GM12878 (cell line): ENCODE results near the gene ZNF85. TPM values are rescaled to one million over a fixed set of nuclear protein-coding genes. Genes with fewer than 3 reads are reported as not detected.
"Not testable (repeated sequence)": the region's sequence is repeated elsewhere in the genome, so short reads cannot be mapped to it uniquely, and the experiment has no call there.

Source experiments
- ATAC-seq: fragments of 200-7000 bp; cut with Tn5 transposase; 3 replicates; pipeline ENCODE4 v1.9.1; 2020; ENCODE audit warnings: mild to moderate bottlenecking, moderate library complexity
- BruUV-seq: library from RNA; stranded (reverse); fragments of 400-500 nt; replicated peaks from 2 replicates; lab custom pipeline; 2021; lab: Mats Ljungman, UMichigan
- CTCF ChIA-PET: fragments of 300-600 bp; sonication (Branson Sonifier 250); formaldehyde crosslinking; extraction: SDS; loops from one replicate; lab custom pipeline; 2021; ENCODE audit warnings: inconsistent platforms; lab: Yijun Ruan, JAX
- POLR2A ChIA-PET: fragments of 350-600 bp; formaldehyde crosslinking; extraction: SDS; loops from one replicate; lab custom pipeline; 2021; ENCODE audit warnings: inconsistent platforms; lab: Charles Lee
- RAD21 ChIA-PET: fragments of 300-600 bp; sonication (Branson Sonifier 250); formaldehyde crosslinking; loops from one replicate; lab custom pipeline; 2023; ENCODE audit warnings: antibody characterized with exemption; ENCODE audit not compliant: unreplicated experiment; lab: Charles Lee
- SMC1A ChIA-PET: fragments of 300-600 bp; sonication (Branson Sonifier 250); formaldehyde crosslinking; loops from one replicate; lab custom pipeline; 2023; ENCODE audit not compliant: unreplicated experiment, uncharacterized antibody; lab: Charles Lee
- DNase-seq: peaks from one replicate; pipeline ENCODE4 v3.0.0-alpha.2; 2011; ENCODE audit warnings: low read depth, low spot score
- FAIRE-seq: peaks from 3 replicates; lab custom pipeline; 2011; peaks lifted over from hg19 to GRCh38; lab: Jason Lieb, UNC
- H2AFZ ChIP-seq: 2 replicates; pipeline ENCODE4 v1.6.0; 2011; ENCODE audit warnings: low read depth, low read length, control low read depth; ENCODE audit not compliant: control insufficient read depth
- H3K27ac ChIP-seq: 2 replicates; pipeline ENCODE4 v1.5.1; 2011; ENCODE audit warnings: control low read depth; ENCODE audit not compliant: control insufficient read depth, insufficient read depth
- H3K27me3 ChIP-seq, 2 experiments: replicated peaks in 1 of 2; 2 replicates each; pipeline versions ENCODE4 v1.6.0 to v1.6.1; 2011; ENCODE audit warnings: low read length in 1 of 2; ENCODE audit not compliant: control insufficient read depth in 2 of 2, insufficient read depth in 2 of 2
- H3K36me3 ChIP-seq, 2 experiments: 2 replicates each; pipeline ENCODE4 v1.5.1; 2011; ENCODE audit warnings: low read length in 1 of 2; ENCODE audit not compliant: control insufficient read depth in 2 of 2, insufficient read depth in 2 of 2
- H3K4me1 ChIP-seq: 2 replicates; pipeline ENCODE4 v1.6.1; 2011; ENCODE audit warnings: mild to moderate bottlenecking, low read length, moderate library complexity, mixed read lengths; ENCODE audit not compliant: control insufficient read depth, insufficient read depth
- H3K4me2 ChIP-seq: 2 replicates; pipeline ENCODE4 v1.6.0; 2011; ENCODE audit warnings: control low read depth; ENCODE audit not compliant: control insufficient read depth, insufficient read depth
- H3K4me3 ChIP-seq: fragments of 200-600 bp; sonication (generic); 2 replicates; pipeline ENCODE4 v1.5.1; 2016
- H3K79me2 ChIP-seq: 2 replicates; pipeline ENCODE4 v1.6.0; 2011; ENCODE audit warnings: low read length; ENCODE audit not compliant: control insufficient read depth, insufficient read depth
- H3K9ac ChIP-seq: 2 replicates; pipeline ENCODE4 v1.8.0; 2011; ENCODE audit warnings: low read length, control low read depth, mixed read lengths; ENCODE audit not compliant: control insufficient read depth, insufficient read depth
- H3K9me3 ChIP-seq: replicated peaks from 3 replicates; pipeline ENCODE4 v1.5.1; 2011; ENCODE audit warnings: mild to moderate bottlenecking, low read length; ENCODE audit not compliant: control insufficient read depth, insufficient read depth
- H4K20me1 ChIP-seq: 2 replicates; pipeline ENCODE4 v1.6.0; 2011; ENCODE audit not compliant: control insufficient read depth, insufficient read depth
- CUX1 ChIP-seq: IDR thresholded peaks from 2 replicates; pipeline ENCODE4 v1.6.1; 2012; ENCODE audit warnings: improper control_type of control experiment, low read depth, low read length; ENCODE audit not compliant: insufficient replicate concordance
- WGBS: methylation state at CpG from one replicate; pipeline ENCODE4 v1.1.6; 2016; ENCODE audit warnings: low lambda C conversion rate; ENCODE audit not compliant: insufficient replicate concordance, insufficient coverage; ENCODE audit errors: missing lambda C conversion rate; 5-methylcytosine and 5-hydroxymethylcytosine counted together
- in situ Hi-C: fragments of 300-500 bp; cut with MboI; formaldehyde crosslinking; loops from 9 replicates; pipeline ENCODE4 v1.14.3; 2018; ENCODE audit warnings: mixed read lengths
- intact Hi-C: fragments of 100-400 bp; cut with micrococcal nuclease; formaldehyde crosslinking; loops from one replicate; pipeline ENCODE4 v1.14.2; 2022; ENCODE audit not compliant: unreplicated experiment
- polyA plus RNA-seq, 11 experiments: library from polyadenylated mRNA; depleted of rRNA in 4 of 11; unstranded in 6 of 11; stranded (reverse) in 5 of 11; fragments of >200 nt; fragmentation: Nextera tagmentation in 4 of 11; fragmentation: Illumina TruSeq in 1 of 11; extraction: Ambion mirVana in 4 of 11; extraction: Trizol in 1 of 11; gene quantifications; 1 replicate in 1 of 11; 2 replicates in 10 of 11; pipeline versions ENCODE4 v1.2.1 to v1.2.3, GENCODE V29; 2011 to 2016; ENCODE audit warnings: inconsistent platforms in 2 of 11, missing spikeins in 2 of 11, low read depth in 1 of 11
- total RNA-seq, 4 experiments: library from RNA; depleted of rRNA in 3 of 4; stranded (reverse); fragments of >200 nt in 3 of 4; fragmentation: Illumina TruSeq in 1 of 4; extraction: Trizol in 1 of 4; gene quantifications; 2 replicates each; pipeline versions ENCODE4 v1.2.1 to v1.2.3, GENCODE V29; 2013 to 2021

Gene ZNF85
- total and polyA plus RNA-seq, 10 of the 15 experiments (the other 5 are each of a cell fraction or from before 2014, with no cell fraction given): 12.6 to 31.7 (median 20.9) TPM

GRCh38 chr19:20928371-20928770 is 5.3 kb downstream of the ZNF85 start (continued):
- TF ChIP-seq CUX1: no peak

- H2AFZ ChIP-seq, SMC1A ChIA-PET, CTCF ChIA-PET, H3K9ac ChIP-seq, BruUV-seq, intact Hi-C loops, H3K27ac ChIP-seq, H3K79me2 ChIP-seq, RAD21 ChIA-PET, H3K4me1 ChIP-seq, POLR2A ChIA-PET, ATAC-seq, H4K20me1 ChIP-seq, H3K27me3 ChIP-seq, H3K9me3 ChIP-seq, FAIRE-seq, H3K36me3 ChIP-seq, in situ Hi-C loops, H3K4me2 ChIP-seq, DNase-seq, H3K4me3 ChIP-seq: not testable (repeated sequence)
- WGBS: 81% methylated on average over 5 of the region's 5 CpGs
Measured at GRCh38 chr19:20936322-20936947, 13.4 kb downstream of the ZNF85 start.

GRCh38 chr19:20952561-20953095 is 29.6 kb downstream of the ZNF85 start:
- H3K27me3 ChIP-seq, CTCF ChIA-PET, SMC1A ChIA-PET, RAD21 ChIA-PET, H4K20me1 ChIP-seq, H3K79me2 ChIP-seq, H3K9ac ChIP-seq, H3K4me1 ChIP-seq, DNase-seq, POLR2A ChIA-PET, H3K27ac ChIP-seq, H3K4me3 ChIP-seq, H3K9me3 ChIP-seq, ATAC-seq, intact Hi-C loops, in situ Hi-C loops, H2AFZ ChIP-seq, FAIRE-seq, H3K36me3 ChIP-seq, BruUV-seq, H3K4me2 ChIP-seq: not testable (repeated sequence)
- WGBS: no CpG with 5 or more reads among the region's 41 CpGs
